IPS DF 19.7 (cell line): ENCODE measurements around the gene TOMM7.
"Not testable (repeated sequence)": the region's sequence is repeated elsewhere in the genome, so short reads cannot be mapped to it uniquely, and the experiment has no call there.

Experiments
- DNase-seq: peaks from one replicate; pipeline ENCODE4 v3.0.0-alpha.2; 2013; ENCODE audit warnings: low read depth, low spot score

The TOMM7 gene

DNA sequence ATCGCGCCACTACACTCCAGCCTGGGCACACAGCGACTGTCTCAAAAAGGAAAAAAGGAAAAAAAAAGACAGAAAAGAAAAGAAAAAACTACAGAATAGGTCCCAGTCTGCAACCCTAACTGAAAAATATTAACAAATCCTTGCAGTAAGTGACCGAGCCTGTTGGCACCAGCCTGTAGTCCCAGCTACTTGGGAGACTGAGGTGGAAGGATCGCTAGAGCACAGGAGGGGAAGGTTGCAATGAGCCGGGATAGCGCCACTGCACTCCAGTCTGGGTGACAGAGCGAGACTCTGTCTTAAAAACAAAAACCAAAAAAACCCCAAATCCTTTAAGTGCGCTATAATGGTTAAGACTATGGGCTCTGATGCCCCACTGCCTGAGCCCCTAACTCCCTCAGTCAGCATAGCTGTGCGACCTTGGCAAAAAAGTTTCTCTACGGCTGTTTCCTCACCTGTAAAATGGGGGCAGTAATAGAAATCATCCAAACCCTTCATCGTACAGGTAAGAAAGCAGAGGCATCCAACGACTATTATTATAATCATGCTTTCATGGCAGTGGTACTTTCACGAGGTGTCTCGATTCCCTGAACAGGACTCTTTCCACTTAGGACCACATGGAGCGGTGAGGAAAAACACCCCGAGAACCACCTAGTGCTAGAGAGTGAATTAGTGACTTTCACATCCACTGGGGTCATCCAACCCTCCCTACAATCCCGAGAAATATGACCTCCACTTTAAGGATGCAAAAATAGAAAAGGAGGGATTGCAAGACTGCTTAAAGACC, 755 bp downstream of the TOMM7 start:
- no peak for DNase-seq

DNA sequence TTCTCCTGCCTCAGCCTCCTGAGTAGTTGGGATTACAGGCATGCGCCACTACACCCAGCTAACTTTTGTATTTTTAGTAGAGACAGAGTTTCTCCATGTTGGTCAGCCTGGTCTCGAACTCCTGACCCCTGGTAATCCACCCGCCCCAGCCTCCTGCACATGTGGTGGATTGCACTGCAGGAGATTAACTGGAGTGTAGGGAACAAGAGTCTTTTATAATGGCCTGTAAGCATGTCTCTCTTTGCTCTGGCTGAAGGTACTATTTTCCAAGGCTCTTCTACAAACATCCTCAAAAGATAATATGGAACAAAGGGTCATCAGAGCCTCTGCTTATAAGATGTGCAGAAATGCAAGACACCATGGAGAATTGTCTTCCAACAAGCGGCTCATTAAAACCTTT, 3.2 kb downstream of the TOMM7 start:
- DNase-seq: no peak

DNA sequence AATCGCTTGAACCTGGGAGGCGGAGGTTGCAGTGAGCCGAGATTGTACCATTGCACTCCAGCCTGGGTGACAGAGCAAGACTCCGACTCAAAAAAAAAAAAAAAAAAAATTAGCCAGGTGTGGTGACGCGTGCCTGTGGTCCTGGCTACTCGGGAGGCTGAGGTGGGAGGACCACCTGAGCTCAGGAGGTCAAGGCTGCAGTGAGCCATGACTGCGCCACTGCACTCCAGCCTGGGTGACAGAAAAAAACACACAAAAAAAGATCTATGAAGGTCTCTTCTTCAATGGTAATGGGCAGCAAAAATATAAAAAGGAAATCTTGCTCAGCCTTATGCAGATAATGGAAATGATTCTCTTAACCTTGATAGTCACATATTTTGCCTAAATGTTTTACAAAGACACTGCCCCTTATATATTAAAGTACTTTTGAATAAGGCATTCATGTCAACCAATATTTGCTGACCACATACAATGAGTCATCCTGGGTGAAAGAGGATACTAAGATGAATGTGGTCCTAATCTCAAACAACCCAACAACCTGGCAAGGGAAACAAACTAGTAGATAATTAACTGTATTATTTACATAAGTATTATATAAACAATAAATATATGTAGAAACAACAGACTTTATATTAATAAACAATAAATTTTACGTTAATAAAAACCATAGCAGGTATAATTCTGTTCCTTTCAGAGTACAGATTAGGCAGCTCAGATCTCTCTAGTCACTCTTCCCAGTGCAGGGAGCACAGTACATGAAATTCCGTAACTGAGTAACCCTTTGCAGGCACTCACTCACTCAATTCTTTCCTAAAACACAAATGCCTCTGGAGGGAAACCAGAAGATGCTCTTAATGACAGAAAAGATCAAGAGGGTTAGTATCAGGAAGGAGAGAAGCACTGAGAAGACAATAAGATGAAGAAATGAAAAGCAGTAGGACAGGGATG, 8.1 kb downstream of the TOMM7 start:
- no peak for DNase-seq

DNA sequence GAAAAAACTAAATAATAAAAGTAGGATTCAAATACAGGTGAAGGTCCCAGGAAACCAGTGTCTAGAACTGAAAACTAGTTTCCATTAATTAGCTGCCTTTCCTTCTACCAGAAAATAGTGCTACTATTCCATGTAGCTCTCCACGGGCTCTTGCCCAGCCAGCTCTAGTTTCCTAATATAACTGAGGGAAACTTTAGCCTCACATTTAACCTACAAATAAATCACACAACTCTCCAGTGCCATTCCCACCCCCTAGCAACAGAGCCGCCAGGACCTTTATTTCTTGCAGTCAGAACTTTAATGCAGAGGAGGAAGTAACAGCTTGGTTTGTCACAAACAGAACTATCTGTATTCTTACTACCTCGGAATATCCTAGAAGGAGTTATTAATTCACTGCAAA, 10.3 kb downstream of the TOMM7 start:
- no peak for DNase-seq

DNA sequence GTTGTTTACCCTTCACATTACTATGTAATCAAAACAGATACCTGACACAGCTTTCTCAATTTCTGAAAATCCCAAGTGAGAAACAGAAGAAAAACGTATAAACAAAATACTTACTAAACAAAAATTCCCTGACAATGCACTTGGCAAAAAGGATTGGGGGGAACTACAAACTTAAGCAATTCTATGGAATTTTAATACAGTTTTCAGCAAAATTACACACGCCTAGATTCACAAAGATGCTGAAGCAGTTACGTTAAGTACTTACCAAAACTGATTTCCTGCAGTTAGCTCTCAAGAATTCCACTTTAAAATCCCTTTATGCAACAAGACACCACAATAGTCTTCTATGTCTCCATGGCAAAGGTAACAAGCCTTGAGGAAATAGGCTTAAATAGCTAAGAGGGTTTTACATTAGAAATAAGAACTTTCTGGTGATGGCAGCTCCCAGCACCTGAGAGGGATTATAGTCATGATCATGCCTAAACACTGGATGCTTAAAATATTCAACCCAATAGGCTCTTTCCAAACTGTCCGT, 10.8 kb downstream of the TOMM7 start:
- no peak for DNase-seq

DNA sequence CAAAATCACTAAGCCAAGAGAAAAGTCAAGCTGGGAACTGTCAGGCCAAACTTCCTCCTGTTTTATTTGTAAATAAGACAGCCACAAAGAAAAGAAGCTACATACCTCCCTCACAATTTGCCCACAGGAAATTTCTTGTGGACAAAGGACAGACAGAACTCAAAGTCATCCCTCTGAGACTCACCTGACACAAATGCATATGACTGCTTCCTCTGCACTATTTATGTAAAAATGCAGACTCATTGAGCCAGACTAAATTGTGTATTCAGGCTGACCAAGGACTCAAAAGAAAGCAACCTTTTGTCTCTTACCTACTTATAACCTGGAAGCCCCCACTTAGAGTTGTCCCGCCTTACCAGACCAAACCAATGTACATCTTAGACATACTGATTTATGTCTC, 11.8 kb downstream of the TOMM7 start:
- DNase-seq: no peak

DNA sequence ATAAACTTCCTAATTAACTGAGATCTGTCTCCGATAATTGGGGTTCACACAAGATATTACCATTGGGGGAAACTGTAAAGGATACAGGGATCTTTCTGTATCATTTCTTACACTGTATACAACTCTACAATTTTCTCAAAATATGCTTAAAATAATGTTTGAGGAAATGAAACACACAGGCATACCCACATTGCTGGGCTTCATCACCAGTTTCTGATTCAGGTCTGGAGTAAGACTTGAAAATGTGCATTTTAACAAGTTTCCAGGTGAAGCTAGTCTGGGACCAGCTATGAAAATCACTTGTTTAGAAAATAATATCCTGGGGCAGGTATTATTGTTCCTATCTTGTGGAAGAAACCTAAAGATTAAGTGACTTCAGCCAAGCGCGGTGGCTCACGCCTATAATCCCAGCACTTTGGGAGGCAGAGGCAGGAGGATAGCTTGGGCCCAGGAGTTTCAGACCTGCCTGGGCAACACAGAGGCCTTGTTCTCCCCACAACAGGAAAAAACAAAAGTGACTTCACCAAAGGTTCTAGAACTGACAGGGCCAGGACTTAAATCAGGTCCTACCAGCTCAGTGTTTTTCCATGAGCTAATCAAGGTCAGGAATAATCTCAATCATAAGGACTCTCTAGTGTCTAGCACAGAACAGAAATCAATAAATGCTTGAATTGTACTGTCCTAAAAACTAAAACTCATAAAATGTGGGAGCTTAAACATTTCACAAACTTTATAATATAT, 12.6 kb downstream of the TOMM7 start:
- no peak for DNase-seq

DNA sequence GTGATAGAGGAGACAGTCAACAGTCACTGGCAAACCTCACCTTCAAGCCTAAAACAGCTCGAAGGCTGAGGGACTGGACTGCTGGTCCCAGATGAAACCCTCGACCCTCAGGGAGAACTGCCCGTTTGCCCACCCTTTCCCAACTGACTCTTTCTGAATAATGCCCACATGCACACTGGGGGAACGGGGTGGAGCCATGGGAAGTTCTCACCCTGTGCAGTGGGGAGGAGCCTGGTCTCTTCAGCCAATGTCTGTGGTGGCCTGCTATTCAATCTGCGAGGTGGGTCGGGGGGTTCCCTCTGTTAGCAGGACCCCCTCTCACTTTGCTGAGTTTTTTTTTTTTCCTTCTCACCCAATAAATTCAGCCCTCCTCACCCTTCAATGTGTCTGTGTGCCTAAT, 14.5 kb downstream of the TOMM7 start:
- no peak for DNase-seq

DNA sequence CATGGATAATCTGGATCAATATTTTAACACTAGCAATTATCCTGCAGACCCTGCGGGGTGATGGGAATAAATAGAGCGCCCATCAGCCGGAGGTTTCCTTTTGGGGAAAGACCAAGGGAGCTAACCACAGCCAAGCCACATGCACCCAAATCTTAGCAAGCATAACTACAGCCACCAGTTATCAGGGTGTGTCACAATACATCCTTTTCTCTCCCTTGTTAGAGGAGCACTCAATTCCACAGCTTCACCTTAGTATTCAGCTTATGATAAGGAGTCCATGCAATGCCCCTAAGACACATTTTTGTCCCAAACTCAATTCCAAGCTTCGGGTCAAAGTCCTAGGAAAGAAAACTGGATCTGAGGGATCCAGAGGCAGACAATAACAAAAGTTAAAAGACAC, 15.9 kb downstream of the TOMM7 start:
- DNase-seq: no peak

DNA sequence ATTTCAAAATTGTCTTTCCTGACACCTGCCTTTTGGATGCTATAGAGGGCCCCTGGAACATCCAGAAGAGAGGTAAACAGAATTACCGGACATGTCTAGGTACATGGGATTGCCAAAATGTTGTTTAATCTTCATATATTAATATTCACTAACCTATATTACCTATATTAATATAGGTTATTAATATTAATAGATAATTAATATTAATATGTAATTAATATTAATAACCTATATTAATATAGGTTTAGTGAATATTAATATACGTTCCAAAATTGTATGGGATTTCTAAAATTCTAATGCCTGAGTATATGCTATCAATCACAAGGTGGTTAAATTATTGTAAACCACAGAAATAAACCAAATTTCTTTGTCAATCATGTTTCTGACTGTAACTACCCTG, 17.4 kb downstream of the TOMM7 start:
- no peak for DNase-seq

DNA sequence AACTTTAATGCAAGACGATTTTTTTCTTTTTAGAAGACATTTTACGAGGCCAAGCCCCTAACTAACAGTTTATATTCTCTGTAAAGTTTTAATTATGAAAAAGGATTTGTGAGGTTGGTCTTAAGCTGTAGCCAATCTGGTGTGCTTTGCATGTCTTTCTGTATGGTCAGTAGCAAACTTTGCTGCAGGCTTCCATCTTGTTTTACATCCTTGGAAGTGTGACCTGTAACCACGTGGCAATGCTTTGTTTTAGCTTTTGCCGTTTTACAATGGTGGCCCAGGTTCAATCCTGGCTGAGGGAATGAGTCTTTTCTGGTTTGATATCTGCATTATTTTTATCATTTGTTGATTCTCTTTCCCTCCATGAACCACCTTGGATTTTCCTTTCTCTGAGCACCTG, 19.8 kb downstream of the TOMM7 start:
- not testable (repeated sequence) for DNase-seq

DNA sequence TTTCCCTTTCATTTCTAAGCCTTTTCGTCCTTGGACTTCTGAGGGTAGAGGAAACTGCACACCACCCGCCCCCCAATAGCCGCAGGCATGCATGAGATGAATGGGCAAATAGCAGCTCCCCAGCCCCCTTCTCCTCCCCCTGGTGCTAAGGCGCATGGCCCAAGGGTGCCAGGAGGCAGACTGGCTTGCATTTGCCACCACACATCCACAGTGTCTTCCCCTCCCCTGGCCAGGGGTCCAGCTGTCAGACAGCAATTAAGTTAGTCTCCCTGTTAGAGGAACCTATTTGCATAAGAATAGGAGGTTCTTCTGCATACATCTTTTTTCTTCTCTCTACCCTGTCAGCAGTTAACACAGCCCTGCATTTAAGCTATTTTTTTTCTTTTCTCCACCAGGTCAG, 20.2 kb downstream of the TOMM7 start:
- no peak for DNase-seq

DNA sequence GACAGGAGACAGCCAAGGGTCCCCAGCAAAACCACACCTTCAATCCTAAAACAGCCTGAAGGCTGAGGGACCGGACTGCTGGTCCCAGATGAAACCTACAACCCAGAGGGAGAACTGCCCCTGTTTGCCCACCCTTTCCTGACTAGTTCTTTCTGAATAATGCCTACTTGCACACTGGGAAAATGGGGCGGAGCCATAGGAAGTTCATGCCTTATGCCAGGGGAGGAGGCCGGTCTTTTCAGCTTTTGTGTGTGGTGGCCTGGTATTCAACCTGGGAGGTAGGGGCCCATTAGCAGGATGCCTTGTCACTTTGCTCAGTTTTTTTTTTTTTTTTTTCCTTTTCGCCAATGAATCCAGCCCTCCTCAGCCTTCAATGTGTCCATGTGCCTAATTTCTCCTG, 20.7 kb downstream of the TOMM7 start:
- no peak for DNase-seq

DNA sequence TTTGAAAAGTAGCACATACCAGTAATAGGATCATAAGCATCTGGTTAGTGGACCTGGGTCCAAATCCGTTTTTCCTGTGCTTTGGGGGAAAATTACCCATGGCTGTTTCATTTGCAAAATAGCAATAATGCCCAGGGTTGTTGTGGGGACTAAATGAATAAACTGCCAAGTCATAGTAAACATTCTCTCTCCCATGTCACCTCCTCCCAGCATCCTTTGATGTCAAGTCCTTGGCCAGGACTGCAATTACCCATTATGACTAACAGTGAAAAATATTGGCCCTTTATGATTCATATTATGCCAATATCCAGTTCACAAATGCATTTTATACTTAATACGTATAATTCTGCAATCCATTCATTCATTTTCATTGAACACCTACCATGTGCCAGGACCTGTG, 23.0 kb downstream of the TOMM7 start:
- no peak for DNase-seq

DNA sequence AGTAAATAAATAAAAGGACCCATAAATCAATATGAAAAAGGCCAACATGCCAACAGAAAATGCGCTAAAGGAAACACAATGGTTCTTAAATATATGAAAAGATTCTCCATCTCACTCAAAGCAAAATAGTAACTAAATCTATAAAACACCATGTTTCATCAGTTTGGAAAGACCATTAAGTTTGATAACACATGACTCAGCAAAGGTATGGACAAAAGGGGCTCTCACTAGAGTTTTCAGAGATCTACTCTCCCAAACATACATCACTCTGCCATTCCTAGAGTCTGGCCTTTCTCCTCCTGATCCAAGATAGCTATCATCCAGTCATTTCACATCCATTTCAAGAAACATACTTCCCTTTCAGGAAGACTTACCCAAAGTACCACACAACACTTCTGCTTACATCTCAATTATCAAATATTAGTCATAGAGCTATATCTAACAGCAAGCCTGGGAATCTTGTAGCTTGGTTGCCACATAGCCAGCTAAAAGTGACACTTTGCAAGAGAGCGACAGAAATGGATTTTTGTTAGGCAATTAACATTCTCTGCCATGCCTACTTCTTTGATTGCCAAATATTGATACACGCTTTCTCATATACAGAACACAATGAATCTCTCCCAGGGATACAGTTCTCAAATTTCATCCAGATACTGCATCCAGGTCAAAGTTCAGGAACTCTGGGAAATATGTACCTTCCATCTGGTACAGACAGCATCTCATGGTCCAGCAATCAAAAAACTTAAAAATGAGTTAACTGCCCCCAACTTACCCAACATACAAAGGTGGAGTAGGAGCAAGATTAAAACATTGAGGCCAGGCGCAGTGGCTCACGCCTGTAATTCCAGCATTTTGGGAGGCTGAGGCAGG, 28.8 kb downstream of the TOMM7 start:
- no peak for DNase-seq

DNA sequence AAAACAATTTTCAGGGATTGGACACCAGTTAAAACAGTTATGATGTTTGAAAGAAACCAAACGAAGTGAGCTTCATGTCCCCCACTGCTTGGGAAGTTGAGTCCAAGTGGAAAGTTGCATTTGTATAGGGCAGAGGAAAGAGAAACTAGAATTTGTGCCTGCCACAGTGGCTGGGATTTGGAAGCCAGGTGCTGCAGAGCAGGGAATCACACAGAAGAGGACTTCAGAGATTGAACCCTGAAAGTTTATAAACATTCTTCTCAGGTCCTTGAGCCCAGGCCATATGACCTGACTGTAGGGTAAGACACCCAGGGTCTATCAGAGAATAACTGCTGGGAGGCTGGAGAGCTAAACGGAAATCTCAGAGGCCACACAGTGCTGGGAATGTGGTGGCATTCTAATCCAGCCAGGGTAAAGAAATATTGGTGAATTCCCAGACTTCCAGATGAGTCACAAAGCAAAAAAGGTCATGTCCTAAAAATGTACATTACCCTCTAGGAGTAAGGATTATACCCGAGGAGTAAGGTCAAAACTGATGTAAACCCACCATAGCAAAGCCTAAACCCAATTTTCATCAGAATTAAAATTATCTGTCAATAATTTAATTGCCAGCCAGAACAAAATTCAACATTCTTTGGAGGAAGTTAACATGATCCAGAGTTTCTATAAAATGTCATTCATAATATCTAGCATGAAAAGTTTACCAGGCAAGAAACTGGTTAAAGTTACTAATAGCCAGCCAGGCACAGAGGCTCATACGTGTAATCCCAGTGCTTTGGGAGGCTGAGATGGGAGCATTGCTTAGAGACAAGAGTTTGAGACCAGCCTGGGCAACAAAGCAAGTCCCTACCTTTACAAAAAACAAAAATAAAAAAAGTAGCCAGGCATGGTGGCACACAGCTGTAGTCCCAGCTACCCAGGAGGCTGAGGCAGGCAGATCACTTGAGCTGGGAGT, 31.2 kb downstream of the TOMM7 start:
- no peak for DNase-seq

DNA sequence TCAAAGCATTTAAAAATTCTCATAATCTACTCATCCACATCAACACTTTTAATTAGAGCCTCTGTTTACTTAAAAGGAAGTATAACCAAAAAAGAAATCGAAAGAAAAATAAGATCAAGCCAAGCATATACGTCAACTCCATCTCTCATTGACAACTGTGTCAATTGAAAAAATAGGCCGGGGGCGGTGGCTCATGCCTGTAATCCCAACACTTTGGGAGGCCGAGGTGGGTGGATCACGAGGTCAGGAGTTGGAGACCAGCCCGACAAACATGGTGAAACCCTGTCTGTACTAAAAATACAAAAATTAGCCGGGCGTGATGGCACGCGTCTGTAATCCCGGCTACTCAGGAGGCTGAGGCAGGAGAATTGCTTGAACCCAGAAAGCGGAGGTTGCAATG, 32.0 kb downstream of the TOMM7 start:
- DNase-seq: not testable (repeated sequence)

DNA sequence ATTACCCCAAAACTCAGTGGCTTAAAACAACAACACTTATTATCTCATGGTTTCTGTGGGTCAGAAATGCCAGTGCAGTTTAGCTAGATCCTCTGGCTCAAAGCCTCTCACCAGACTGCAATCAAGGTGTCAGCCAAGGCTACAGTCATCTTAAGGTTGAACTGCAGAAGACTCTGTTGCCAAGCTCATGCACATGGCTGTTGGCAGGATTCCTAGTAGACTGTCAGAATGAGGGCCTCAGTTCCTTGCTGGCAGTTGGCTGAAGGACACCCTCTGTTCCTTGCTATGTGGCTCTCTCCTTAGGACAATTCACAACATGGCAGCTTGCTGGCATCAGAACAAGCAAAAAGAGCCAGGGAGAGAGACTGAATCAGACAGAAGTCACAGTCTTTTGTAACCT, 34.7 kb downstream of the TOMM7 start:
- no peak for DNase-seq

DNA sequence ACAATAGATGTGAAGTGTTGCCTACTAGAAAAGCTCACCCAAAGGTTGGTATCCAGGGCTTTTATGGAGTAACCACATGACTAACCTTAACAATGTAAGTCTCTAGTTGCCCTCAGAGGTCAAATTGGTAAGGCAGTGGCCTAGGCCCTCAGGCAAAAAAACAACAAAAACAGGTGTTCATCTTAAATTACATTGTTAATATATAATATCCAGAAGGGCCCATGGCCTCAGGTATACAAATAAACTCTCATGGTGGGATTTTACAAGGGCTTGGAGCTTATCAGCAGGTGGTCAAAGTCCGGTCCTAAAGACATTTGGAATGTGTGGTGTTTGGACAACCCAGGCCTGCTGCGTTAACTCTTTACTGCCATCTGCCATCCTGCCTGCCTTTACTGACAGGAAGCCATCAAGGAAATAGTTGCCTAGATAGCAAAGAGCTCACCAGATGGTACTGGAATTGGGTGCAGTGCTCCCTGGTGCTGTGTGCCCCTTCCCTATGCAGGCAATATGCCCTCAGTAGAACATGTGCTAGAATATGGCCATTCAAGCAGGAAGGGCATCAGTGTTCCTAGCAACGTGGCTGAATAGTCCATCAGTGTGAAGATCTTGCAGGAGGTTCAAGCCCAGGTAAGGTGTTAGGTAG, 36.2 kb downstream of the TOMM7 start:
- no peak for DNase-seq
